Skeletal muscle cell (primary cell): Measurements from ENCODE around the gene UBTD2.

Source experiments
- DNase-seq: peaks from one replicate; pipeline ENCODE4 v3.0.0-alpha.2; 2010; ENCODE audit warnings: low read depth
- H3K4me3 ChIP-seq: 2 replicates; pipeline ENCODE4 v1.5.1; 2011; ENCODE audit warnings: low read depth, mild to moderate bottlenecking, control low read depth, low read length, moderate library complexity

UBTD2 gene

GRCh38 chr5:172178301-172178987 is 105.1 kb downstream of the UBTD2 start:
- no peak overlapping the region for H3K4me3 ChIP-seq

GRCh38 chr5:172177176-172177575 is 106.4 kb downstream of the UBTD2 start:
- DNase-seq = no peak
- no peak overlapping the region for H3K4me3 ChIP-seq

More at GRCh38 chr5:172178301-172178987, 105.1 kb downstream of the UBTD2 start:
- DNase-seq = no peak

DNA sequence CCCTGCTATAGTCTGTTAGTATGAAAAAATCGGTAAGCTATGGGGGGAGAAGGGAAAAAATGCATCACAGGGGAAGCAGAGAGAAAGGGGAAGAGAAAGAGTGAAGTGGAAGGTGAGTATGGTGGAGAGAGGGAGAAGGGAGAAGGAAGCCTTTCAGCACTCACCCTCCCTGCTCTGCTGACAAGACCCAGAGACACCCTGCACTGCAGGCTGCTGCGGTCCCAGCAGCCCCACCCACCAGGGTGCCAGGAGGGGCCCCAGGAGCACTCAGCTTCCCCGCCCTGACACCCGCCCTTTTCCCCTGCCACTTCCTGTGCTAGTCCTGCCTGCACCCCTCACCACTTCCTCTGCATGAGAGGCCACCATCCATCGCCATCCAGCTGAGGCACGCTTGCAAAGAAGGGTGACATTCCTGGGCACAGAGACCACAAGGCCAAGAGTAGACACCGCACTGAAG is 108.3 kb downstream of the UBTD2 start:
- no peak overlapping the region for H3K4me3 ChIP-seq
- DNase-seq = no peak

DNA sequence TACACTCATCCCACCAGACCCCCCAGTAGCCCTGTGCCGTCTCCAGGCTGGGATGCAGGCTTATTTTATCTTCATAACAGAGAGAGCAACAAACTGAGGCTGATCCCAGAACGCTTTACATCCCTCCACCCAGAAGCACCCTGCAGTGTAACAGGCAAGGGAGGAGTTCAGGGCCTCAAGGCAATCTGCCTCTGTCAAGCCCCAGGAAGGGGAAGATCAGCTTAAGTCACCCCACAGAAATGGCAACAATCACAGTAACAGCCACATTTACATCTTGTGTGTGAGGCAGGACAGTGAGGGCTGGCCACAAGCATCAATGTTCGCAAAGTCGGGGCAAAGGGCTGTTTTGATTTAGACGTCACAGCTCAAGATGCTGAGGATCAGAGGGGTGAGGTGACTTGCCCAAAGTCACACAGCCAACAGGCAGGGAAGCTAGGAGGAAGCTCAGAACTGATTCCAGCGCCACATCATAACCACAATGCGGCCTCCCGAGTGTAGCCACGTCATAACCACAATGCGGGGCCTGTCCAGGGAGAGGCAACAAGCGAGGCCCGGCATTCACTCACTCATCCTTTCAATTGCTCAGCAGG is 109.9 kb downstream of the UBTD2 start:
- H3K4me3 ChIP-seq = no peak overlapping the region
- no peak for DNase-seq

DNA sequence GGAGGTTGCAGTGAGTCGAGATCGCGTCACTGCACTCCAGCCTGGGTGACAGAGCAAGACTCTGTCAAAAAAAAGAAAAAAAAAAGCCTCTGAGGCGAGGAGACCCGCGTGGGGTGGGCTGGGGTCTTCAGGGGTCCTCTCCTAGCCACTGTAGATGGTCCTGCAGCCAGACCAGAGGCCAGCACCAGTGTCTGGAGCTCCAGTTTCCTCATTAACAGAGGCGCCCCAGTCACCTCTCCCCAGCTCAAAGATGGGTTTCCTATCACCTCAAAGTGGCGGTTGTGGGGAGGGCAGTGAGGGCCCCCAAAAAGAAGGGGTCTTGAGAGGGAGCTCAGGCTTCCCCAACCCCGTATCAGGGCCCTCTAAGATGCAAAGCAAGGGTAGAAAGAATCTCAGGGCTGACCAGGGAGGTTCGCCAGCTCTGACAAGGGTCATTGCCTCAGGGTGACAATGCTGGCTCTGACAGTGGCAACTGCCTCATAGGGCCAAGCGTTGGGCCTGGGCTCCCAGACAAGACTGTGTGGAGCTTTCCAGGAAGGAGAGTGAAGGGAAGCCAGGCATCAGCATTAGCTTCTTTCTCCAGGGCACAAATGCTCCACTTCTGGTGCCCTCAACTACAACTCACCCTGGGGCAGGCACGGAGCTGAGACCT is 110.5 kb downstream of the UBTD2 start:
- DNase-seq = no peak

GRCh38 chr5:172171118-172171517 is 112.4 kb downstream of the UBTD2 start:
- DNase-seq = no peak
- H3K4me3 ChIP-seq = no peak overlapping the region

More for the DNA sequence above, 110.5 kb downstream of the UBTD2 start:
- no peak overlapping the region for H3K4me3 ChIP-seq

GRCh38 chr5:172170251-172170701 is 113.3 kb downstream of the UBTD2 start:
- no peak for DNase-seq
- no peak overlapping the region for H3K4me3 ChIP-seq

- DNase-seq = no peak
- H3K4me3 ChIP-seq = no peak overlapping the region
These were observed 114.3 kb downstream of the UBTD2 start for GRCh38 chr5:172169216-172169615.

DNA sequence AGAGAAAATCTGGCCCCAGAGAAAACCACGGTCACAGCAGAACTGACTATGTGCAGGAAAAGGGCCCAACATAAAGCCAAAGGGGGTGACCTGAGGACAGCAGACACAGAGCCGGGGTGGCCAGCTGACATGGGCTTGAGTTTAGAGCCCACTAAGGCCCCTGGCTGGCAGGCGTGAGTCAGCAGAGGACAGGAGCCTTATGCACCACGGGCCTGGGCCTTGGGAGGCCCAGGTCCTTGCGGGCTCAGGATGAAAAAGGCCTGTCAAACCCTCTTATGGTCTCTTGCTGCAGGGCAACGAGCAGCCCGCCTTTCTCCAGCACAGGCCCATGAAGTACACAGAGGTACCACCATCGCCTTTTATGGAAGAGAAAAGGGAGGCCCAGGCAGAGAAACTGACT is 115.3 kb downstream of the UBTD2 start:
- H3K4me3 ChIP-seq = no peak overlapping the region
- no peak for DNase-seq

DNA sequence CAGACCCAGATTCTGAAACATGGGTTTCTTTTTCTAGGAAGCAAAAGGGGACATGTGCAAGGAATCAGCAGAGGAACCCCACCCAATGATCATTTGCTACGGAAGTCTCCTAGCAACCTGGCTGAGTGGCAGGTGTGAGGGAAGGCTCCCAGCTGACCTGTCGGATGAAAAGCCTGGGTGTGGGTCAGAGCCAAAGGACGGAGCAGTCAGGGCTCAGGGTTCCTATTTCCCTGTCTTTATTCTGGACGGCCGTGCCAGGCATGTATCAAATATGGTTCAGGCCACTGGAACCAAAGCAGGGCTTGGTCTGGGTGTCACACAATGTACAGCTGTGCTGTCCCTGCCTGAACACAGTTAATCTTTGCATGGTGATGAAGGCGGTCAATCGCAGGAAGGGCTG is 115.7 kb downstream of the UBTD2 start:
- DNase-seq = no peak

DNA sequence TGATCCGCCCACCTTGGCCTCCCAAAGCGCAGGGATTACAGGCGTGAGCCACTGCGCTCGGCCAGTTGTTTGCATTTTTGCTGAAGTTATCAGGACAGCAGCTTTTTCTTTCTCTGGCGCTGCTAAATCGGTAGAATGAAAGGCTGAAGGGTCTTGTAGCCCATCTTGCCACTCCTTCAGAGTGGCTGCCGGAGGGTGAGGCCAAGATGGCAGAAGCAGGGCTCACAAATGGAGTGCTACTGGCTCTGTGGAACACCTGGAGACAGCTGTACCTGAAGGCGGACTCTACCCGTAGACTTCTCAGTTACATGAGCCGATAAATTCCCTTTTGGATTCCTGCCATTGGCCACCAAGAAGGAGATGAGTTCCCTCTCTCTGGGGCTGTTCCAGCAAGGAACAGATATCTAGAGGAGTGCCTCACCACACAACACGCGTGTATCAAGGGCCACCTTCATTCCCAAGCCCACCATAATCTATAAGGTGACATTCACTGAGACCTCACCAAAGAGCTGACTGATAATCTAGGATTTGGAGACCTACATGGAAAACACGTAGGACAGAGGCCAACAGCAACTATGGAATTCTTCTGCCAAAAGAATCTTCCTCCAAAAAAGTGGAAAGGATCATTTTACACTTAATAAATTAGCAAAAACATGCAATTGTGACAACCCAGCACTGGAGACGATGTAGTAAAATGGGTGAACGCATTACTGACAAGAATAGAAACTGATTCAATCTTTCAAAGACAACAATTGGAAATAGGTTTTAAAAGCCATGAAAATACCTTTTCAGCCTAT is 117.3 kb downstream of the UBTD2 start:
- H3K4me3 ChIP-seq = no peak overlapping the region
- no peak for DNase-seq

More for the DNA sequence above, 115.7 kb downstream of the UBTD2 start:
- H3K4me3 ChIP-seq = no peak overlapping the region

DNA sequence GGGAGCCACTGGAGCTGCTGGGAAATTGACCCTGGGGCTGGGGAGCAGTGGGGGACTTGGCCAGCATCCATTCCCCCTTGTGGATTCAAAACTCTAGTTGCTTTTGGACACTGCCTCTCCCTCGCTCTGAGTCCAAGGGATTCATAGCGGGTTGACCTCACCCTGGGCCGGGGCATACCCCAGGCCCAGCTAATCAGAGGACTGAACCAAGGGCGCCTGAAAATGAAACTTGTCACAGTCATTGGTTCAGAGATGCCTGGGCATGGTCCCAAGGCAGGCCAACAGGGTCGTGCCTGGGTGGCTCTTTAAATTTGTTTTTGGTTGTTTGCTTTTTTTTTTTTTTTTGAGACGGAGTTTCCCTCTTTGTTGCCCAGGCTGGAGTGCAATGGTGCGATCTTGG is 118.1 kb downstream of the UBTD2 start:
- no peak for DNase-seq
- H3K4me3 ChIP-seq = no peak overlapping the region

- no peak for DNase-seq
- no peak overlapping the region for H3K4me3 ChIP-seq
These were observed 118.8 kb downstream of the UBTD2 start for GRCh38 chr5:172164769-172165212.

- H3K4me3 ChIP-seq = no peak overlapping the region
These were observed 120.2 kb downstream of the UBTD2 start for GRCh38 chr5:172163346-172163745.

DNA sequence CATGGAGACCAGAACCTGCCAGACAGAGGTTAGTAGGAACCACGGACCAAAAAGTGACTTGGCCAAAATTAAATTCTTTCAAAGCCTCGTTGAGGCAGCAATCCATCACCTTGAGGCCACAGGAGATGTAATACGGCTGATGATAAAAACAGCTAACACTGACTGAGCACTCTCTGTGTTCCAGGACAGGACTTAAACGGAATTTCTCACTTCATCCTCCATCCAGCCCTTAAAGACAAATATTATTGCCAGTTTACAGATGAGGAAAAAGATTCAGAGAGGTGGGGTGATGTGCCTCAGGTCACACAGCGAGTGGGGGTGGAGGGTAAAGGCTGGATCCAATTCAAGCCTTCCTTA is 120.6 kb downstream of the UBTD2 start:
- H3K4me3 ChIP-seq = no peak overlapping the region
- DNase-seq = no peak

More at GRCh38 chr5:172163346-172163745, 120.2 kb downstream of the UBTD2 start:
- no peak for DNase-seq

GRCh38 chr5:172162323-172162986 is 121.1 kb downstream of the UBTD2 start:
- no peak for DNase-seq
- no peak overlapping the region for H3K4me3 ChIP-seq

DNA sequence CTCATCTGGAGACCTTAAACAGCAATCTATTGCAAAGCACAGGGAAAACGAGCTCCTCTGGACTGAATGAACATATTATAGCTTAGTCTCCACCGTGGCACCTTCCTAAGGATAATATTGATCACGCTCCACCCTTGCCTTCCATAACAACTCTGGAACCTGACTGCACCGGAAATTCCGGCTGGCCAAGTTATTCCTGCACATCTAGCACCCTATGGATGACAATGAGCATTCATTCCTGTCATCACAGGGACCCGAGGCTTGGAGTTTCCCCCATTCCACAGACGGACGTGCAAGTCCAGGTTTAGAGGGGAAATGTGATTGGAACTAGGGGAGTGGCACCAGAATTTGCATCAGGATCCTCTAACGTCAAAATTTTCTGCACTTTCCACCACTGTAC is 123.1 kb downstream of the UBTD2 start:
- no peak for DNase-seq

More for the DNA sequence above, 123.1 kb downstream of the UBTD2 start:
- no peak overlapping the region for H3K4me3 ChIP-seq
